ENCODE data around the gene KIF3A.

DNA sequence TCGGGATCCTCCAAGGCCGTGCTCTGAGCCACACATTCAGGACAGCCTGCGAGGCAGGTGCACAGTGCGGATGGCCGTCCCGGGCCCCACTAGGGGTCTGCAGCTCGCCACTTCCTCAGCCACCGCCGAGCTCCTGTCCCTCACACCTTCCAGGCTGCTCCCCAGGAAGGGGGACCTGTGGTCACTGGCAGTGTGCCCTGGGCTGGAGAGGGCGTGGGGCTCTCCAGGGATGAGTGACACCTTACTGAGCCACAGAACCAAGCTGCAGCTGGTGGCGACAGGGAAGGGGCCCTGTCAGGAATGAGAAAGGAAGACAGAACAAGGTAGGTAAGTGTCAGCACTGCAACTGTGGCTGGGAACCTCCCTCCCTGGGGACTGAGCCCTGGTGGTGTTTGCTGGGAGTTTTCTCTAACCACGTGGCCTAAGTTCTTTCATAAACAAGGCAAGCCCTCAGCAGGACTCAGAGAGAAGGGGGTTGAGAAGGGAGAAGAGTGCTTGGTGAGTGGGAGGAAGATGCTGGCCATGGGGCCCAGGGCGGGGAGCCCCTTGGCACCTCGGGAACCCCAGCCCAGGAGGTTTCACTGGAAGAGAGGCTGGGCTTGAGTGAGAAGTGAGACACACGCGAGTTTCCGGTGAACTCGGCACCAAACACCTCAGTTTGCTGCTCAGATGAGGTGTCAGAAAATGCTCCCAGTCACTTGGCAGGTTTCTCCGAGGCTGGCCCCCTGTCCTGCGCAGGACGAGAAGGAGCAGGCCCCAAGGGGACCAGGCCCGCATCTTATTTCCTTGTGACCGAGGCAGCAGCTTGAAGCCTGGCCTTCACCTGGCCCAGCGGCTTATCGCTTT, 74.2 kb downstream of the KIF3A start:
- TF ChIP-seq POLR2AphosphoS5 (IDR thresholded peaks at IDR 0.05) (no peak), POLR2A (IDR thresholded peaks at IDR 0.05) (no peak)

Data from stomach (tissue), 4 donors.